GM18517 (cell line): ENCODE results near the gene MGRN1.
A peak's percentile ranks its signal among the peaks of the same experiment; 100 is the strongest.
"Not testable (repeated sequence)": the region's sequence is repeated elsewhere in the genome, so short reads cannot be mapped to it uniquely, and the experiment has no call there.

Experiments
- ATAC-seq: cut with Tn5 transposase; IDR thresholded peaks from one replicate; pipeline ENCODE4 v1.9.1; 2021; ENCODE audit warnings: mild to moderate bottlenecking, moderate library complexity; ENCODE audit not compliant: unreplicated experiment

MGRN1 gene

DNA sequence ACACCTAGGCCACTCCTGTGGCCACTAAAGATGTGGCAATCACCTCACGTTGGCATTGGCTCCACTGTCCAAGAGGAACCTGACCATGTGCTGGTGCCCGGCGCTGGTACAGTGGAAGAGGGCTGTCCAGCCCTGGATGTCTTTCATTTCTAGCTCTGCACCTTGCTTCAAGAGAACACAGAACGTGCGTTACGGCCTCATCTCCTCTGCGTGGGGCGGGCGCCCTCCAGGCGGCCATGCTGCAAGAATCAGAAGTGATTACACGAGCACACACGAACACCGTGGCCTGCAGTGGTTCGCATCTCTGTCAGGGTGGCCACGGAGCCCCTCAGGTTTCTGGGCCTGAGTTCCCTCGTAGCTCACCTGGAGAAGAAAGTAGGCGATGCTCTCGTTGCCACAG, 102.0 kb downstream of the MGRN1 start:
- no peak for ATAC-seq

DNA sequence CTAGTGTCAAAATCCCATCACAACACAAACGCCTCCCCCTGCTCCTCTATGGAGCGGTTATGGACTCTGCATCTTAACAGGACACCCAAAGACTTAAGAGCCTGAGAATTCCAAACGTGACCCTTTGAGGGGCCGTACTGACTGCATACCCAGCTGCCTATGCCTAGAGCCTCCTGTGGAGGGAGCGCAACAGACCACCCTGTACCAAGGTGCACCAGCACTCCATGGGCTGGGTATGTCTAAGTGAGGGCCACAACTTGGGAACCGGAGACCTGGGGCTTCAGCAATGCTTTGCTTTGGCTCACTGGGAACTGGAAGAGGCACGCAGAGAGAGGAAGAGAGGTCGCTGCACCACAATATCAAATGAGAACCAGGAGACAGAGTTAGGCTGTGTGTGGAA, 104.0 kb downstream of the MGRN1 start:
- no peak for ATAC-seq

DNA sequence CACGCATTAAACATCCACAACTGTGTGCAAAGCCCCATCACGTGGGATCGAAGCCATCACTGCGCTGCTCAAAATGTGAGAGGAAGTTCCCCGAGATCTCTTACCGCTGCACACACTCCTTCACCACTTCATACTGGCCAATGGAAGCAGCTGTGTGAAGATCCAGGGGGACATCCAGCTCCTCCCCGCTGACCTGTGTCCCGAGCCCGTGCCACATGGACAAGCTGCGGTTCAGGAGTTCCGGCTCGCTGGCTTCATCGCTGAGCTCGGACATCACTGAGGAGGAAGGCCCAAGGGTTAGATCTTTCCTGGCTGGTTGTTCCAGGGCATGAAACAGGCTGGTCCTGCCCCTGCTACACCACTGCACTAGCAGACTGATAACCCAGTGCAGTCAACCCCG, 105.2 kb downstream of the MGRN1 start:
- no peak for ATAC-seq

DNA sequence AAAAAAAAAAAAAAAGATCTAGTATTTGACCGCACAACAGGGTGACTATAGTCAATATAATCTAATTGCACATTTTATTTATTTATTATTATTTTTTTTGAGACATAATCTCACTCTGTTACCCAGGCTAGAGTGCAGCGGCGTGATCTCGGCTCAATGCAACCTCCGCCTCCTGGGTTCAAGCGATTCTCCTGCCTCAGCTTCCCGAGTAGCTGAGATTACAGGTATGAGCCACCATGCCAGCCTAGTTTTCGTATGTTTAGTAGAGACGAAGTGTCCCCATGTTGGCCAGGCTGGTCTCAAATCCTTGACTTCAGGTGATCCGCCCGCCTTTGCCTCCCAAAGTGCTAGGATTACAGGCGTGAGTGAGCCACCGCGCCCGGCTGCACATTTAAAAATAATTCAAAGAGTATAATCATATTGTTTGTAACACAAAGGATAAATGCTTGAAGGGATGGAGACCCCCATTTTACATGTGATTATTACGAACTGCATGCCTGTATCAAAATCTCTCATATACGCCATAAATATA, 108.7 kb downstream of the MGRN1 start:
- ATAC-seq, result no peak

GRCh38 chr16:4733747-4734062, 109.1 kb downstream of the MGRN1 start:
- ATAC-seq, result peak; percentile 13

DNA sequence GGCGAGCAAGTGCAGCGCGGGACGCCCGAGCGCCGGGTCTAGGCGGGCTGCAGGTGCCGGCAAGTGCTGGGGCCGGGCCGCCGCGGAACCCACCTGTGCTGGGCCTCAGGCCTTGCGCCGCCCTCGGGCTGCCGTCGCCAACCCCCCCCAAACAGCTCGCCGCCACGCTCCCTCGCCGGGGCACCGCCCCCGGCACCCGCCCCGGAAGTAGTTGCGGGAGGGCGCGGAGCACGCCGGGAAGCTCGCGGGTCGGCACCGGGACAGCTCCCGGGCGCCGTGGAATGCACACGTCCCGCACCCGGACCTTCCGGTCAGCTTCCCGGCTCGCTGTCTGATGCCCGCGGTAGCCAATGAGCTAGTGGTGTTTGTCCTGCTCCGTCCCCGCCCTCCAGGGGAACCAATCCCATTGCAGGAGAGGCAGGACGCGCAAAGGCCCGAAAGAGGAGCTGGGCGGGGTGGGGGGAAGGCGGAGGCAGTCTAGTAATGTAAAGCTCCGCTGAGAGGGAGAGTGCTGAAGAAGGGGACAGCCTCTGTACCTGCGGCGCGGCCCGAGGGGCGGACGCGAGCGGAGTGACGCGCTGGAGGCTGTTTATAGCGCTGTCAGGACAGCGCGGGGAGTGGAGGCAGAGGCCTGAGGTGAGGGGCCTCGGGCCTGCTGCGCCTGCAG, 109.6 kb downstream of the MGRN1 start, which contains the start of the genes ANKS3 and DNAAF8:
ANKS3 (minus strand) TSS at position 209 of the 667 bp plus-strand sequence. CDS start 4,122 bp downstream, outside the sequence.
DNAAF8 (plus strand) TSS at position 475 of the 667 bp plus-strand sequence. CDS start 1,978 bp downstream, outside the sequence.
- ATAC-seq, result peak; percentile 69

DNA sequence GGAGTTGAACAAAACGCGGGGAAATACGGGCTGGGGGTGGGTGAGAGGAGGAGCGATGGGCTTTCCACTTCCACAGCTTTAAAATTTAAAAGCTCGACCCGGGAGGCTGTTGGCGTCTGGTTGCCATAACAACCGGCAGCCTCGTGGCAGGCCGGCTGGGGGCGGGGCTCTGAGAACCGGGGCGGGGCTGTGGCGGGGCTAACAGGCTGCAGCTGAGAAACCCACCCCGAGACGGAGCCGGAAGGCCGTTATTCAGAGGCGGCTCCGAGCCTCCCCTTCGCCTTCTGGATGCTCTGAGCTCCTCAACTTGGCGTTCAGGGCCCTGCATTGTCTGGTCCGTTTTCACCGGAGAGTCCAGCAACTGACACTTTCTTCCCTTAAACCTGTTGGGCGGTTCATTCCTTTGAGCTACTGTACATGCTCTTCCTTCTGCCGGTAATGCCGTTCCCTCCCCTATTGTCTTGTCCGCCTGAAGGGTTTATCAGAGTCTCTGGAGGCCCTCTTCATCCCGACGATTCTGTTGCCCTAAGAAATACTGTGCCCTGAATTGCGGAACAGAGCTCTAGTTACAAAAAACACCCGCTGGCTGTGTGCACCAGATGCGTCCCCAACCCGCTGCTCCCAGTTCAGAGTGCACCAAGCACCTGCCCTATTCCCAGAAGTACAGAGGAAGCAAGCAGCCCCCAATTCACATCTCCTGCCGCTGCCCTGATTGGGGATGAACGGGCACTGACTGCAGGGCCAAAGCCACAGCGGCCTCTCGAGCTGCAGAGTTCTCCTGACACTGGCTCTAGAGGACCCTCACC, 110.3 kb downstream of the MGRN1 start:
- peak; percentile 37 for ATAC-seq

DNA sequence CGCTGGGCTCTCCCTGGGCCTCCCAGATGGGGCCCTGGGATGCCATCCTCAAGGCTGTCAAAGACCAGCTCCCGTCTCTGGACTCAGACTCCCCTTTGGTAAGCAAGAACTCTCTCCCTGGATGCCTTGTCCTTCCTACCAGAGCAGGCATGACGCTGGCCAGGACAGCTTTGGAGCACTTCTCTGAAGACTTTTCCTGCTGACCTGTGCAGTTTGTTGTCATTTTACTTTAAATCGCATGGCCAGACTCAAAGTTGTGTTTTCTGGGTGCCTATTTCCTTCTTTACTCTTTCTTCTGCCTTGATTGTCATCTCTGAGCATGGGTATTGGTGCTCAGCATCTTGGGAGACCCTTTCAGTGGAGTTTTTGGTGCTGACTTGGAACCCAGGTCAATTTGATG, 111.9 kb downstream of the MGRN1 start:
- ATAC-seq, result no peak

GRCh38 chr16:4737545-4737944, 112.9 kb downstream of the MGRN1 start:
- ATAC-seq, result no peak

- ATAC-seq, result not testable (repeated sequence)
Measured at GRCh38 chr16:4738370-4738769, 113.7 kb downstream of the MGRN1 start.
